ENCODE data around the gene UVRAG.

DNA sequence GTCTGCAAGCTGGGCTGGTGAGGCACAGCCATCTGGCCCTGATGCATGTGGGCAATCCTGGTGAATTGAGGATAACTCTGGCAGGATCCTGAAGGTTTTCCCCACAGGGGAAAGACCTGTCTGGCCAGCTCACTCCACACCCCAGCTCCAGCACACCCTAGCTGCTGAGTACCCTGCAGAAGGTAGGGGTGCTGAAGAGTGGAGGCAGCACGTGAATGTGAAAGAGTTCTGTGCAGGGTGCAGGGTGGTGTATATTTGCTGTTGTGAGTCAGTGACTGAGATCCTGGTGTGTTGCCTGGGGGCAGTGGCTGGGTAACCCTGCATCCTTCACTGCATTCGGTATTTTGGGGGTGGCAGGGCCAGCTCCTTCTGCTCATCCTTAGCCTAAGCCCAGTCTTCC lies 24.0 kb upstream of the UVRAG start:
- no peak for TF ChIP-seq POLR2A (IDR thresholded peaks at IDR 0.05)
- TF ChIP-seq CTCF (IDR thresholded peaks at IDR 0.05 in 4 of 5, conservative IDR thresholded peaks at IDR 0.05 in 1 of 5) = no peak

Measured in gastrocnemius medialis (tissue), 4 donors.